WTC11 (cell line): Measurements from ENCODE around the gene SRSF10.

ENCODE experiments used
- GRHL2 ChIP-seq: fragments of 250-450 bp; sonication (Bioruptor Pico); IDR thresholded peaks from 2 replicates; pipeline ENCODE4 v1.8.0; 2022; ENCODE audit warnings: mild to moderate bottlenecking, moderate library complexity; ENCODE audit not compliant: insufficient replicate concordance, severe bottlenecking
- TF ChIP-seq, protein P1 (sequence below): fragments of 200-600 bp; IDR thresholded peaks from 2 replicates; pipeline ENCODE4 v1.8.0; 2022; ENCODE audit warnings: antibody characterized with exemption

DNA sequence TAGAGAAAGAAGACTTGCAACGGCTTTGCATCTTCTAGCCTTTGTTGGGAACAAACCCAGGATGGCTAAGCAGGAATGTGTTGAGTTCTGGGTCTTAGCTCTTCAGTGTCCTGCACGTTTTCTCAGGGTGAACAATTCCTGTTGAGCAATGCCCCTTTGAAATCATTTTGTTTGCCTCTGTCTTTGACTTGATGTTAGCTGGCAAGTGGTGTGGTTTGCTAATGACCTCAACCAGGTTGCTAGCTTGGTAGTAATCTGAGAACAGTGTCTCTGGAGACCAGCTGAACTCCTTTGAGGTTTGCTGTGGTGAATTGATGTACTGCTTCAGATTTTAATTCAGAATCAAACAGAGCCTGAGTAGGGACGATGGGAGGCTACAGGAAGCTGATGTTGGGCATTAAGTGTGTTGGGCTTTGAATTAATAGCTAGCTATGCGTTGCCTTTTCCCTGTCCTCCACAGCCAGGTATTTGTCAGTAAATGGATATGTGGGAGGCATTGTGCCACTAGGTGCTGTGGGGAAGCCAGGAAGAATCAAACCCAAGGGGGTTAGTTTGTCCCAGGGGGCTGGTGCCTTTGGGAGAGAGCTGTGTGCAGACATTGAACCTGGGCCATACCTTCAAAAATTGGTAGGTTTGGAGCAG lies 23.3 kb upstream of the SRSF10 start:
- TF ChIP-seq, protein P1, sequence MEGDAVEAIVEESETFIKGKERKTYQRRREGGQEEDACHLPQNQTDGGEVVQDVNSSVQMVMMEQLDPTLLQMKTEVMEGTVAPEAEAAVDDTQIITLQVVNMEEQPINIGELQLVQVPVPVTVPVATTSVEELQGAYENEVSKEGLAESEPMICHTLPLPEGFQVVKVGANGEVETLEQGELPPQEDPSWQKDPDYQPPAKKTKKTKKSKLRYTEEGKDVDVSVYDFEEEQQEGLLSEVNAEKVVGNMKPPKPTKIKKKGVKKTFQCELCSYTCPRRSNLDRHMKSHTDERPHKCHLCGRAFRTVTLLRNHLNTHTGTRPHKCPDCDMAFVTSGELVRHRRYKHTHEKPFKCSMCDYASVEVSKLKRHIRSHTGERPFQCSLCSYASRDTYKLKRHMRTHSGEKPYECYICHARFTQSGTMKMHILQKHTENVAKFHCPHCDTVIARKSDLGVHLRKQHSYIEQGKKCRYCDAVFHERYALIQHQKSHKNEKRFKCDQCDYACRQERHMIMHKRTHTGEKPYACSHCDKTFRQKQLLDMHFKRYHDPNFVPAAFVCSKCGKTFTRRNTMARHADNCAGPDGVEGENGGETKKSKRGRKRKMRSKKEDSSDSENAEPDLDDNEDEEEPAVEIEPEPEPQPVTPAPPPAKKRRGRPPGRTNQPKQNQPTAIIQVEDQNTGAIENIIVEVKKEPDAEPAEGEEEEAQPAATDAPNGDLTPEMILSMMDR: no peak
- no peak for TF ChIP-seq GRHL2 (CRISPR knock-in tag)
